ENCODE results near the gene ZNF747. TPM values are rescaled to one million over a fixed set of nuclear protein-coding genes. Genes with fewer than 3 reads are reported as not detected.

ZNF747 gene
- total RNA-seq, 1 experiment from 2014 or later, result 10.9 TPM

DNA sequence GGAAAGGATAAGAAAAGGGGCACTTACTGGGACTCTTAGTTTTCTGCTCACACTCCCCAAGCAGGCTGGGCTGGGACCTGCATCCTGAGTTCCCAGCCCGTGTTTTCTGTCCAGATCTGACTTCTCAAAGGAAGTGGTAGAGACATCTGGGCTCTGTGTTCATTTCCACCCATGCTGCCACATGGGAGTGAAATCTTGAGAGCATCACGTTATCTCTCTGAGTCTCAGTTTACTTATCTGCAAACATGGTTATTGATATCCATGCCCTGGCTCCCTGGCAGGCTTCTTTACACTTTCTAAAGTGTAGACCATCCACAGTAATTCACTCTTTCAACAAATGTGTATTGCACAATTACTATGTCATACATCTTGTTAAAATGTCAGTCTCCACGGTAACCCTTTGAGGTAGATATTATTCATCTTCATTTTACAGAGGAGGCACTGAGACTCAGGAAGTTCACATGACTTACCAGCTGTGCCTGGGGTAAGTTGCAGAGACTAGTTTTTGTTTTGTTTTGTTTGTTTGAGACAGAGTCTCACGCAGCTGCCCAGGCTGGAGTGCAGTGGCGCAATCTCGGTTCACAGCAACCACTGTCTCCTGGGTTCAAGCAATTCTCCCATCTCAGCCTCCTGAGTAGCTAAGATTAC, 33.5 kb upstream of the ZNF747 start:
- intact Hi-C loops (cut with micrococcal nuclease; ENCODE audit: unreplicated experiment) (no loop called here), in situ Hi-C loops (cut with HindIII; ENCODE audit: low pct_unique_long_range_greater_than_20kb, low sequenced_read_pairs) (no loop called here)
- BruUV-seq (replicated peaks), result no TSS peak
- DNase-seq (ENCODE audit: low read depth, low spot score), result peak; percentile 24
- TF ChIP-seq POLR2AphosphoS5 (IDR thresholded peaks at IDR 0.05; ENCODE audit: low read depth, low read length), result no peak
- TF ChIP-seq, protein P1, sequence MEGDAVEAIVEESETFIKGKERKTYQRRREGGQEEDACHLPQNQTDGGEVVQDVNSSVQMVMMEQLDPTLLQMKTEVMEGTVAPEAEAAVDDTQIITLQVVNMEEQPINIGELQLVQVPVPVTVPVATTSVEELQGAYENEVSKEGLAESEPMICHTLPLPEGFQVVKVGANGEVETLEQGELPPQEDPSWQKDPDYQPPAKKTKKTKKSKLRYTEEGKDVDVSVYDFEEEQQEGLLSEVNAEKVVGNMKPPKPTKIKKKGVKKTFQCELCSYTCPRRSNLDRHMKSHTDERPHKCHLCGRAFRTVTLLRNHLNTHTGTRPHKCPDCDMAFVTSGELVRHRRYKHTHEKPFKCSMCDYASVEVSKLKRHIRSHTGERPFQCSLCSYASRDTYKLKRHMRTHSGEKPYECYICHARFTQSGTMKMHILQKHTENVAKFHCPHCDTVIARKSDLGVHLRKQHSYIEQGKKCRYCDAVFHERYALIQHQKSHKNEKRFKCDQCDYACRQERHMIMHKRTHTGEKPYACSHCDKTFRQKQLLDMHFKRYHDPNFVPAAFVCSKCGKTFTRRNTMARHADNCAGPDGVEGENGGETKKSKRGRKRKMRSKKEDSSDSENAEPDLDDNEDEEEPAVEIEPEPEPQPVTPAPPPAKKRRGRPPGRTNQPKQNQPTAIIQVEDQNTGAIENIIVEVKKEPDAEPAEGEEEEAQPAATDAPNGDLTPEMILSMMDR (IDR thresholded peaks at IDR 0.05), result no peak
- peak; percentile 79 for TF ChIP-seq TCF7L2 (IDR thresholded peaks at IDR 0.05; ENCODE audit: low read depth, low read length)
- TF ChIP-seq SIN3A (IDR thresholded peaks at IDR 0.05; ENCODE audit: borderline replicate concordance, insufficient read depth, low read depth, low read length), result no peak
- TF ChIP-seq, protein P2, sequence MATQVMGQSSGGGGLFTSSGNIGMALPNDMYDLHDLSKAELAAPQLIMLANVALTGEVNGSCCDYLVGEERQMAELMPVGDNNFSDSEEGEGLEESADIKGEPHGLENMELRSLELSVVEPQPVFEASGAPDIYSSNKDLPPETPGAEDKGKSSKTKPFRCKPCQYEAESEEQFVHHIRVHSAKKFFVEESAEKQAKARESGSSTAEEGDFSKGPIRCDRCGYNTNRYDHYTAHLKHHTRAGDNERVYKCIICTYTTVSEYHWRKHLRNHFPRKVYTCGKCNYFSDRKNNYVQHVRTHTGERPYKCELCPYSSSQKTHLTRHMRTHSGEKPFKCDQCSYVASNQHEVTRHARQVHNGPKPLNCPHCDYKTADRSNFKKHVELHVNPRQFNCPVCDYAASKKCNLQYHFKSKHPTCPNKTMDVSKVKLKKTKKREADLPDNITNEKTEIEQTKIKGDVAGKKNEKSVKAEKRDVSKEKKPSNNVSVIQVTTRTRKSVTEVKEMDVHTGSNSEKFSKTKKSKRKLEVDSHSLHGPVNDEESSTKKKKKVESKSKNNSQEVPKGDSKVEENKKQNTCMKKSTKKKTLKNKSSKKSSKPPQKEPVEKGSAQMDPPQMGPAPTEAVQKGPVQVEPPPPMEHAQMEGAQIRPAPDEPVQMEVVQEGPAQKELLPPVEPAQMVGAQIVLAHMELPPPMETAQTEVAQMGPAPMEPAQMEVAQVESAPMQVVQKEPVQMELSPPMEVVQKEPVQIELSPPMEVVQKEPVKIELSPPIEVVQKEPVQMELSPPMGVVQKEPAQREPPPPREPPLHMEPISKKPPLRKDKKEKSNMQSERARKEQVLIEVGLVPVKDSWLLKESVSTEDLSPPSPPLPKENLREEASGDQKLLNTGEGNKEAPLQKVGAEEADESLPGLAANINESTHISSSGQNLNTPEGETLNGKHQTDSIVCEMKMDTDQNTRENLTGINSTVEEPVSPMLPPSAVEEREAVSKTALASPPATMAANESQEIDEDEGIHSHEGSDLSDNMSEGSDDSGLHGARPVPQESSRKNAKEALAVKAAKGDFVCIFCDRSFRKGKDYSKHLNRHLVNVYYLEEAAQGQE (IDR thresholded peaks at IDR 0.05; ENCODE audit: insufficient read depth in 1 of 2, low read depth in 2 of 2, low read length in 1 of 2), result no peak
- Histone ChIP-seq H3K27me3 (ENCODE audit: control insufficient read depth, insufficient read depth, low read length) (no peaks in the 10 kb centered on the region), H3K27ac (ENCODE audit: low read length) (no peak overlapping the region), H3K36me3 (ENCODE audit: control insufficient read depth, insufficient read depth, low read length) (no peaks in the 10 kb centered on the region), H3K9me3 (ENCODE audit: control insufficient read depth, insufficient read depth, low read depth, low read length) (no peaks in the 10 kb centered on the region), H3K4me3 (ENCODE audit: low read depth in 2 of 2, low read length in 2 of 2) (no peak overlapping the region), H3K4me1 (ENCODE audit: control insufficient read depth, insufficient read depth, low read length) (peaks cover 9% of the 10 kb centered on the region)
- ATAC-seq, result no peak
- POLR2A ChIA-PET, result no interaction called here
- CTCF ChIA-PET, result no interaction called here

DNA sequence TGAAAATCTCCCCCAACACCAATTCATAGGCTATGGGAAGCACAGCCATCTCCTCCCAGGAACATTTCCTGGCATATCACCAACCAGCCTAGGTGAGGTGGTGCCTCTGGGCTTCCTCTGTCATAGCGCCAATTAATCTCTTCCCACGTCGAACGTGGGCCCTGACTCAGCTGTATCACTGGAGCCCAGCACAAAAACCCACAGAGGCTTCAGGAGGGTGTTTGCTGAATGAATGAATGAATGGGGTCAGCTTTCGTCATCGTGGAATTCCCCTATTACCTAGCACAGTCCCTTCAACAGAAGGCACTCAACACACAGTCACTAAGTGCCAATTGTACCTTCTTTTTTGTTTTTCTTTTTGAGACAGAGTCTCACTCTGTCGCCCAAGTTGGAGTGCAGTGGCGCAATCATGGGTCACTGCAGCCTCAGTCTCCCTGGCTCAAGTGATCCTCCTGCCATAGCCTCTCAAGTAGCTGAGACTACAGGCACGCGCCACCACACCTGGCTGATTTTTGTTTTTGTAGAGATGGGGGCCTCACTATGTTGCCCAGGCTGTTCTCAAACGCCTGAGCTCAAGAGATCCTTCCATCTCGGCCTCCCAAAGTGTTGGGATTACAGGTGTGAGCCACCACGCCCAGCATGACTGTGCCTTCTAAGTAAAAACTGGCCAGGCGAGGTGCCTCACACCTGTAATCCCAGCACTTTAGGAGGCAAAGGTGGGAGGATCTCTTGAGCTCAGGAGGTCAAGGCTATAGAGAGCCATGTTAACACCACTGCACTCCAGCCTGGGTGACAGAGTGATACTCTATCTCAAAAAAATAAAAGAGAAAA, 32.7 kb upstream of the ZNF747 start:
- intact Hi-C loops (cut with micrococcal nuclease; ENCODE audit: unreplicated experiment) (no loop called here), in situ Hi-C loops (cut with HindIII; ENCODE audit: low pct_unique_long_range_greater_than_20kb, low sequenced_read_pairs) (no loop called here)
- Histone ChIP-seq H3K4me1 (ENCODE audit: control insufficient read depth, insufficient read depth, low read length) (peaks cover 9% of the 10 kb centered on the region), H3K4me3 (ENCODE audit: low read depth in 2 of 2, low read length in 2 of 2) (no peak overlapping the region), H3K36me3 (ENCODE audit: control insufficient read depth, insufficient read depth, low read length) (no peaks in the 10 kb centered on the region), H3K27ac (ENCODE audit: low read length) (no peak overlapping the region), H3K9me3 (ENCODE audit: control insufficient read depth, insufficient read depth, low read depth, low read length) (no peaks in the 10 kb centered on the region), H3K27me3 (ENCODE audit: control insufficient read depth, insufficient read depth, low read length) (no peaks in the 10 kb centered on the region)
- ATAC-seq (no peak), DNase-seq (ENCODE audit: low read depth, low spot score) (no peak)
- CTCF ChIA-PET, result no interaction called here
- no TSS peak for BruUV-seq (replicated peaks)
- TF ChIP-seq, protein P2 (IDR thresholded peaks at IDR 0.05; ENCODE audit: insufficient read depth in 1 of 2, low read depth in 2 of 2, low read length in 1 of 2), result no peak
- no peak for TF ChIP-seq POLR2AphosphoS5 (IDR thresholded peaks at IDR 0.05; ENCODE audit: low read depth, low read length)
- POLR2A ChIA-PET, result no interaction called here
